NCI-H446 treated with DMSO at 0.1 percent for 48 hours (cell line): Measurements from ENCODE around the gene GTF2B.
"Not testable (repeated sequence)": the region's sequence is repeated elsewhere in the genome, so short reads cannot be mapped to it uniquely, and the experiment has no call there.

Source experiments
- DNase-seq: peaks from one replicate; lab custom pipeline; 2025; lab: John Stamatoyannopoulos, UW

GTF2B gene

DNA sequence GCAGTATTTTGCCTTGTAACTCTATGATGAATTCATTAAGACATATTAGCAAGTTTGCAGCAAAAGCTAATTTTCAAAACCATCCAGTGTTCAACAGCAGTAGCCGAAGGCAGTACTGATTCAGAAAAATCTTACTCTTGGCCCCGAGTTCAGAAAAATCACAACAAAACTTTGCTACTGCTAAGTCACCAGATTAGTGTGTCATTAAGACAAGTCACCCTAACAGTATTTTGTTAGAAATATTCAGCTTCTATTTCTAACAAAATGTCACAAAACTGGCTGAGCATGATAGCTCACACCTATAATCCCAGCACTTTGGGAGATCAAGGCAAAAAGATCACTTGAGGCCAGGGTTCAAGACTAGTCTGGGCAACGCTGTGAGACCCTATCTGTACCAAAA lies 8.2 kb downstream of the GTF2B start:
- no peak for DNase-seq

DNA sequence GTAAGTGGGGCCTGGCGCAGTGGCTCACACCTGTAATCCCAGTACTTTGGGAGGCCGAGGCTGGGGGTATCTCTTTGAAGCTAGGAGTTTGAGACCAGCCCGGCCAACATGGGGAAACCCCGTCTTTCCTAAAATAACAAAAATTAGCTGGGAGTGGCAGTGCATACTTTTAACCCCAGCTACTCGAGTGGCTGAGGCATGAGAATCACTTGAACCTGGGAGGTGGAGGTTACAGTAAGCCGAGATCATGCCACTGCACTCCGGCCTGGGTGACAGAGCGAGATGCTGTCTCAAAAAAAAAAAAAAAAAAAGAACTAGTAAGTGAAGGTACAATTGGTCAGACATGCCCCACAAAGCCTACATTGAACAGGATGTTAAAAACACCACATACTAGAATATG lies 10.7 kb downstream of the GTF2B start:
- DNase-seq, result not testable (repeated sequence)

DNA sequence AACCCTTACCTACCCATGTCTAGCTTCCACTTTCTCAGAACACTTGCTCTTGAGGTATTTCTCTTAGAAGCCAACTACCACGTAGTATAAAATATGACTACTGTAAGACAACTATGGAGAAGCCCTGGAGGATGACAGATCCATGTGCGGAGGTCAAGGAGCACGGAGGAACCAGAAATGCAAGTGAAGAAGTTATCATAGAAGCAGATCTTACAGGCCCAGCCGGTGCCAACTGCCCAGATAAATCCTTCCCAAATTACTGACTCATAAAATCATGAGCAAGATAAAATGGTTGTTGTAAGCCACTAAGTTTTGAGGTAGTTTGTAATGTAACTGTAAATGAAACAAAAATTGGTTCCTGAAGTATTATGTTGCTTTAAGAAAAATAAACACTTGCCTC lies 12.6 kb downstream of the GTF2B start:
- DNase-seq, result no peak

DNA sequence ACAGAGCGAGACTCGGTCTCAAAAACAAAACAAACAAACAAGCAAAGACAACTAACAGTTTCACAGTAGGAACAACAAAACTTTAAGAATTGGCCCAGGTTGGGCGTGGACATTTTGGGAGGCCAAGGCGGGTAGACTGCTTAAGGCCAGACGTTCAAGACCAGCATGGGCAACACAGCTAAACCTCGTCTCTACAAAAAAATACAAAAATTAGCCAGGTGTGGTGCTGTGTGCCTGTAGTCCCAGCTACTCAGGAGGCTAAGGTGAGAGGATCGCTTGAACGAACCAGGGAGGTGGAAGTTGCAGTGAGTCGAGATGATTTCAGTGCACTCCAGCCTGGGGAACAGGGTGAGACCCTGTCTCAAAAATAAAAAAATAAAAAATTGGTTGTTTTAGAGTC lies 13.5 kb downstream of the GTF2B start:
- no peak for DNase-seq

DNA sequence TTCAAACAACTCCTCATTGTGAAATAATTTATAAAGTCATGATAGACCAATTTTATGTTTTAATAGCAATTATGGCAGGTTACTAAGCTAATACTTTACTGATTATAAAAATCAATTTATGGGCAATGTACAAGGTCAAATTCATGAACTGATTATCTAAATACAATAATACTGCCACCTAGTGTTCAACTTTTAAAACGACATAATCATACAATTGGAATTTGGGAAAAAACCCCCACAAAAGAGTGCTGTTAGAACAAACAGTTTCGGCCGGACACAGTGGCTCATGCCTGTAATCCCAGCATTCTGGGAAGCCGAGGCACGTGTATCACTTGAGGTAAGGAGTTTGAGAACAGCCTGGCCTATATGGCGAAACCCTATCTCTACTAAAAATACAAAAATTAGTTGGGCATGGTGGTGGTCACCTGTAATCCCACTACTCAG lies 14.0 kb downstream of the GTF2B start:
- peak; percentile 41 for DNase-seq

DNA sequence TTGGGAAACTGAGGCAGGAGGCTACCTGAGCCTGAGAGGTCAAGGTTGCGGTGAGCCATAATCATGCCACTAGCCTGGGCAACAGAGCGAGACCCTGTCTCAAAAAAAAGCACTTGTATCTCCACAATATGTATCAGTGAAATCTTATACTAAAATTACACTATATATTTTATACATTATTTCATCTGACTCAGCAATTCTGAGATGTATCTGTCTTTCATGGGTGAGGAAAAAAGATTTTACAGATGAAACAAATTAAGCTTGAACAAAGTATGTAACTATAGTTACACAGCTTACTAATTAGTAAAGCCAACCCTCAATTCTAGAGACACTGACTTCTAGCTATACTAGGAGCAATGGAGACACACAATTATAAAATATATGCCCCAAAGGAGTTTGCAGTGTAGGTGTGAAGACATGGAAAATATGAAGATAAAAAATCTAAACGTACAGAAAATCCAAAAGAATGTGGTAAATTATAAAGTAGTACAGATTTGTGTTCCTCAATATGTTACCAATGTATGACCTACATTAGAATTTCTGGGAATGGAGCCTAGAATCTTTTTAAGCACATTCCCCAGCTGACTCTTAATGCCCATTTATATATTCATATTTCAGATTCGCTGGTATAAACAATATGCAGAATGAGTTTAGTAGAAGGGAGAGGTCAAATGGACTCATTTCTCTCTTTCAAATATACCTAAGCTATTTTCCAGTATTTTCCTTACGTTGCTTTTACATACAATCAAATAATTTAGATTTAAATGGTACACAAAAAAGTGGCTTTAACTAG lies 14.6 kb downstream of the GTF2B start:
- DNase-seq, result no peak

DNA sequence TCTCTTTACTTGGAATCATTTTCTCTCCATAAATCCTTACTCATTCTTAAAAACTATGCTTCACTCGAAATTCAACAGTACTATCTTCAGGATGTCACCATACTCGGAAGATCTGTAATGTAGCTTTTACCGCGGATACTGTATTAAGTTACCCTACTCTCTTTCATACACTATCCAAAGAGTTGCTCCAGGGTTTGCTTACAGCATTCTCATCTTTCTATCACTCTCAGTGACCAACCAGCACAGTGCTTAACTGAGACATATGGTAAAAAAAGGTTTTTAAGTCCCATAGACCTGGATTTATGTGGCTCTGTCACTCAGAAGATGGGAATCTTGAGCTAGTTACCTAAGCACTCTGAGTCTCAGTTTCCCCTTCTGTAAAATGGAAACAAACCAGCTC lies 15.8 kb downstream of the GTF2B start:
- DNase-seq, result no peak

DNA sequence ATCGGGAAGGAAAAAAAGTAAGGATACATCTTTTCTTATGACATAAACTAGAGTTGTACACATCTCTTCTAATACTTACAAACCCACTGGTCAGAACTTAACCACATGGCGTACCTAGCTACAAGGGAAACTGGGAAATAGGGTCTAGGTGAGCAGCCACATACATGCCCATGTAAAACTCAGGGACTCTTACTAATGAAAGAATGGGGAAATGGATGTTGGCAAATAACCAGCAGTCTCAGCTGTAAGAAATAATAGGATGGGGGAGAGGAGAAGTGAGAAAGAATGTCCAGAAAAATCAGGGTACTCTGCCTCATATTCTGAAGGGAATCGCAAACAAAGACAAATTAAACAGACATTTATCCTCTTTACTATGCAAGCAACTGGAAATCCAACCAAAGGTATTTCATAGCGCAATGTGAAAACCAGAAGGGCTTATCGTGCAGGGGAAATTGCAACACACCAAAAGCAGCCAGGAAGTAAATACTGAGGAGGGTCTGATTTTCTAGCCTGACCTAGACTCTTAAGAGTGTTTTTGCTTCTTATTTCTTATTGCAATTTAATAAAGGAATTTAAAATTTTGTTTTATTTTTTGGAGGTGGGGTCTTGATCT lies 17.5 kb downstream of the GTF2B start:
- DNase-seq, result no peak

DNA sequence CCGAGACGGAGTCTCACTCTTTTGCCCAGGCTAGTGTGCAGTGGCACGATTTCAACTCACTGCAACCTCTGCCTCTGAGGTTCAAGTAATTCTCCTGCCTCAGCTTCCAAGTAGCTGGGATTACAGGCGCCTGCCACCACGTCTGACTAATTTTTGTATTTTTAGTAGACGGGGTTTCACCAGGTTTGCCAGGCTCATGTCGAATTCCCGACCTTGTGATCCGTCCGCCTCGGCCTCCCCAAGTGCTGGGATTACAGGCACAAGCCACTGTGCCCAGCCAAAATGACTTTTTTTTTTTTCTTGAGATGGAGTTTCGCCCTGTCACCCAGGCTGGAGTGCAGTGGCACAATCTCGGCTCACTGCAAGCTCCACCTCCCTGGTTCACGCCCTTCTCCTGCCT lies 21.7 kb downstream of the GTF2B start:
- not testable (repeated sequence) for DNase-seq

DNA sequence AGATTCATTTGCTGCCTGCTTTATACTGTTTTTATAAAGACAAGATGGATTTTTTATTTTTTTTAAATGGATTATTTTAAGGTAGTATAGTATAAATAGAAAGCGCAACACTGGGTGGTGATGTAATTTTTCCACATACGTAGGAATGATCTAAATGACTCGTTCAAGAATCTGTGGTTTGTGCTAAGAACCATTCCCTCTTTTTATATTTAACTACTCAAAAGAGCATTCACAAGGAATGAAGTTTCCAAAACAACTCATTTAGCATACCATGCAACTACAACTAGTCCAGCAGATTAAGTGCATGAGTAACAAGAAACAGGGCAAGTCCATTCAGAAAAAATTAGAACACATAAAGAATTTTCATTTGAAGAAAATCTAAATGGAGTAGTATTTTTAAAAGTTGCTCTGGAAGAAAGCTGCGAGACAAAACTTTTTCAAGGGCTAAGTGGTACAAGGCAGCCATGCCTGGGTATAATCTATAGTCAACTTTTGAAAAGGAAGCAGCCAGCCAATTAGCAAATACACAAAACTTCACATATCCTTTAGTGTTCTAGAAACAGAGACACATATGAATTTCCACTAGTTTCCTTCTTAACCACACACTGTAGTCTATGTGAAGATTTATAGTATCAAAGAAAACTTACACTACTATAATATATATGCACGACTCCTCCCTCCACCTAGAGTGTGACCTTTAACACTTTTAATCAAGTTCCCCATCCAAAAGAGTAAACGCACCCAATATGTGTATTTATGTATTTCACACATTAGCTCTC lies 23.4 kb downstream of the GTF2B start:
- no peak for DNase-seq

DNA sequence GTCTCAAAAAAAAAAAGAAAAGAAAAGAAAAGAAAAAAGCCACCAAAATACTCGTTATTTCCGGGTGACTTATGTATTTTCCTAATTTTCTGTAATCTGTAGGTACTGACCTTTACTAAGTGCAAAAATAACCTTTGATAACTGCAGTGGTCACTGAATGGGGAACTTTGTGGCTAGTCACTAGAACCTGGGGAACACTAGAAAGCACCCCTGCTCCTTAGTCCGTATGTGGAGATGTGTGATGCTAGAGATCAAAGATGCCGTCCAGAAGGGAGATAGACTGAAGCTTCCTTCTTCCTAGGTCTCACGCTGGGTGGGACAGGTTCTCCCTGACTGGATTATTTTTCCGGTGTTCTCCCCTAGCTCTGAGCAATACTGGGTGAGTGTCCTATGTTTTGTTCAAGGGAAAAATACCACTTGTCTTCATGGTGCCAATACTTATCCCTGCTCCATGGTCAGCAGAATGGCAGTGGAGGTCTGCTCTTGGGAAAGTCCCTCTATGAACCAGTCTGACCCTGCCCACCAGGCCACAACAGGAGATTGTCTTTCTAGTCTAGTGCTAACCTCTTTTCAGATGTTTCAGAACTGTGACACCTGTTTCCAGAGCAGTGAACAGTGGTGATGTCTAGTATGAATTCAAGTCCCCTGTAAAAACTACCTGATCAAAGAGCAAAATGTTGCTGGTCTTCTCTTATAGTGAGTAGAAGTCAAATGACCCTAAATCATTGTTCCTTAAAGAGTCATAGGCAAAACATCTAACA lies 39.9 kb downstream of the GTF2B start:
- no peak for DNase-seq

DNA sequence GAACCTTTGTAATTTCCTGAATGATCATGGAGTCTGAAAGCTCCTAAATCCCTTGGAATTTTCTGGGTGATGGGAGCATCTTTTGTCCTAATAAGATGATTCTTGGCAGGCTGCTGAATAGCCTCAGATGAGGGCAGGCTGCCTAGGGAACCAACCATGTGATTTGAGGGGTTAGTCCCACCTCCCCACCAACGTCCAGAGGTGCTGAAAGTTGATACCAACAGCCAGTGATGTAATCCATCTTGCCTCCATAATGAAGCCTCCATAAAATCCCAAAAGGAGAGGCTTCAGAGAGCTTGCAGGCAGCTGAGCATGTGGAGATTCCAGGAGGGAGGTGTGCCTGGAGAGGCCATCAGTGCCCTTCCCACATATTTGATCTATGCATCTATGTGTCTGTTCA lies 43.7 kb downstream of the GTF2B start:
- DNase-seq, result no peak

DNA sequence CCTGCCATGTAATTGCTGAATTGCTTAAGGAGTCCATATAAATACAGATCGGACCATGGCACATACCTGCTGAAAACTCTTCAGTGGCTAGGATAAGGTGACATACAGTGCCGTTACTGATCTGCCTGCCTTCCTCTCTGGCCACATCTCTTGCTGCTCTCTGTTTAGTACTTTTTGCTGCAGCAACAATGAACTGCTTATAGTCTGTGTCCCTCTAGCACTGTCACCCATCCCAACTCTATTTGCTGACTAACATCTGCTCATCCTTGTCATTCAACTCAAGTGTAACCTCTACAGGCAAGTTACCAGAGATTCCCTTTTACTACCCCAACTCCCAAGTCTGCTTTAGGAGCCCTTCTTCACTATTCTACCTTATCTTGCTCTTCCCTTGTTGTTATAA lies 65.6 kb downstream of the GTF2B start:
- no peak for DNase-seq

DNA sequence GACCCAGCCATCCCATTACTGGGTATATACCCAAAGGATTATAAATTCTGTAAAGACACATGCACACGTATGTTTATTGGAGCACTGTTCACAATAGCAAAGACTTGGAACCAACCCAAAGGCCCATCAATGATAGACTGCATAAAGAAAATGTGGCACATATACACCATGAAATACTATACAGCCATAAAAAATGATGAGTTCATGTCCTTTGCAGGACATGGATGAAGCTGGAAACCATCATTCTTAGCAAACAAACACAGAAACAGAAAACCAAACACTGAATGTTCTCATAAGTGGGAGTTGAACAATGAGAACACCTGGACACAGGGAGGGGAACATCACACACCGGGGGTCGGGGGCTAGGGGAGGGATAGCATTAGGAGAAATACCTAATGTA lies 71.7 kb downstream of the GTF2B start:
- not testable (repeated sequence) for DNase-seq

DNA sequence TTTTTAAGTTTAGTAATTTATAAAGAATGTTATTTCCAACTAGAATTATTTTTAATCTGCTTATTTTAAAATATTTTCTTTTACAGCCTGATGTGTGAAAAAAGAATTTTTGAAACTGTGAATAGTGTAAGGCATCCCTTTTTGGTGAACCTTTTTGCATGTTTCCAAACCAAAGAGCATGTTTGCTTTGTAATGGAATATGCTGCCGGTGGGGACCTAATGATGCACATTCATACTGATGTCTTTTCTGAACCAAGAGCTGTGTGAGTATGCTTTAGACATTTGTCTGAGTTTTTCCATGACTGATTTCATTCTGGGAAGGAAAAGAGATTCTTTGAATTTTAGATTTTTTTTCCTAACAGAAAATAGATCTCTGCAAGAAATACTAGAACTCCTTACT lies 77.9 kb downstream of the GTF2B start:
- no peak for DNase-seq

DNA sequence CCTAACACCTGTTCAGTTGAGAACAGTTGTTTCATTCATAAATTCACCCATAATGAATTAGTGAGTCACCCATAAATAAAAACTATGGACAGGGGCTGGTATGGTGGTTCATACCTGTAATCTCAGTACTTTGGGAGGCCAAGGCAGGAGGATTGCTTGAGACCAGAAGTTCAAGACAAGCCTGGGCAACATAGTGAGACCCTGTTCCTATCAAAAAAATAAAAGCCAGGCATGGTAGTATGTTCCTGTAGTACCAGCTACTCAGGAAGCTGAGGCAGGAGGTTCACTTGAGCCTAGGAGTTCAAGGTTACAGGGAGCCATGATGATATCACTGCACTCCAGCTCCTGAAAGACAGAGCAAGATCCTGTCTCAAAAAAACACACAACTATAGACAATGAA lies 79.0 kb downstream of the GTF2B start:
- DNase-seq, result no peak

DNA sequence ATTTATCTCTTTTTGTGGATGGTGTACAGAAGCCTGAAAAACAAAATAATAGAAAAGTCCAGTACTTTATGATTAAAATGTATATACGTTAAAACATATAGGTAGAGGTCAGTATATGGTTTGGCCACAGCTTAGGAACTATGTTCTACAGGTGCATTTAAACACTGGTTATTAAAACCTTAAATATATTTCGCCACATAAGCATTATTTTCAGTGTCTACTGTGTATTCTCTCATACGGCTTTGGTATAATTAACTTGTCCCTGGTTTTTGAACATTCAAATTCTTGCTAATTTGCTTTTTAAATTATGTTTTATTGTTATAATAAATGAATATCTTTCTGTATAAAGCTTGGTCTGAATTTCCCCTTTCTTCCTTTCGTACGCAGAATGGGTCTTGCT lies 87.9 kb downstream of the GTF2B start:
- no peak for DNase-seq

DNA sequence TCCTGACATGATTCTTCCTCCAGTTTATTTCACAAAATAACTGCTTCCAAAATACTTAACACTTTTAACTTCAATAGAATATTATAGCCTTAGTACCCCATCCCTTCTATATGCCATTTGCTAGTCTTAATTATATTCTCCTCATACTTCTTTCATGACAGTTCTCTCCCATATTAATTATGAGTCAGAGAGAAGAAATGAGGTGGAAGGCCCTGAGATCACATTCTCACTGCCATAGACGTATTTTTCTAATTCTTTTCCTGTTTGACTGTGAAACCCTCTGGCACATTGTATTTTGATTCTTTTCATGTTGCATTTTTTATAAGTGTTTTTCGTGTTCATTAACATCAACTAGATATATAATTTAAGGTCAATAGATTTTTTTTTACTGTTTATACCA lies 88.4 kb downstream of the GTF2B start:
- no peak for DNase-seq
